LNCaP clone FGC (cell line): ENCODE data around the gene CFAP161.
A peak's percentile ranks its signal among the peaks of the same experiment; 100 is the strongest.
"Not testable (repeated sequence)": the region's sequence is repeated elsewhere in the genome, so short reads cannot be mapped to it uniquely, and the experiment has no call there.

Experiments used
- DNase-seq: peaks from one replicate; pipeline ENCODE4 v3.0.0-alpha.2; 2011; ENCODE audit warnings: low read depth
- H3K4me3 ChIP-seq: 2 replicates; pipeline ENCODE4 v1.5.1; 2011; ENCODE audit warnings: mild to moderate bottlenecking, low read depth, low read length, control low read depth
- CTCF ChIP-seq: IDR thresholded peaks from 2 replicates; pipeline ENCODE4 v1.5.1; 2012; ENCODE audit warnings: mild to moderate bottlenecking; ENCODE audit not compliant: control insufficient read depth, insufficient read depth; ENCODE audit errors: extremely low read depth

The CFAP161 gene

DNA sequence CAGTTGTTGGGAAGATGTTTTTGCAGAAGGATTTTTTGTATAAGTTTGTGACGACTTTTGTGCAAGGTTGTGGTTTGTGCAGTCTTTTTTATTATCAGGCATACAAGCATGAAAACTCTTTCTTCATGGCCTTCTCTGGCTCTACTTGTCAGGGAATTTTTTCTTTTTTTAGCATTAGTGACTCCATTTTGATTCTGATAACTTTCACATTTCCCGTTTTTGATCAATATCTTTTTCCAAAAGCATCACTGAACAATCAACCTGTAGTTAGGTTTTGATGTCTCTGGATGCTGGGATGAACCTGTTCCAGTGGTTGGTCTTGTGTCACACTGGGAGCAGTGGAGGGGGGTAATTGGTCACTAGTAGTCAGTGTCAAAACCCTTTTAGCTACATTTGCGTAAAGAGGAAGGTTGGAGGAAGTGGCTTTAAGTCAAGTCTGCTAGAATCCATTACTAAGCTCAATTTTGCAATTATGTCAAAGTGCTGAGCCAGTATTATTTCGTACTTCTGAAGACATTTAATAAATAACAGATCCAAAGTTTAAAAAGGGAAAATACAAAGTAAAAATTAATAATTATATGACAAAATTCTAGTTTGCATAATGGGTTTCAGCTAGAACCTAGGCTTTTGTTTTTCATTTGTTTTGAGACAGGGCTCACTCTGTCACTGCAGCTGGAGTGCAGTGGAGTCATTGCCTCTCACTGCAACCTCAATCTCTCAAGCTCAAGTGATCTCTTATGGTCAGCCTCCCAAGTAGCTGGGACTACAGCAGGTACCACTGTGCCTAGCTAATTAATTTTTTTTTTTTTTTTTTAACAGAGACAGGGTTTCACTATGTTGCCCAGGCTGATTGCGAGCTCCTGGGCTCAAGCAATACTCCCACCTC lies 18.8 kb upstream of the CFAP161 start:
- no peak for DNase-seq
- H3K4me3 ChIP-seq: no peak overlapping the region
- TF ChIP-seq CTCF: no peak

DNA sequence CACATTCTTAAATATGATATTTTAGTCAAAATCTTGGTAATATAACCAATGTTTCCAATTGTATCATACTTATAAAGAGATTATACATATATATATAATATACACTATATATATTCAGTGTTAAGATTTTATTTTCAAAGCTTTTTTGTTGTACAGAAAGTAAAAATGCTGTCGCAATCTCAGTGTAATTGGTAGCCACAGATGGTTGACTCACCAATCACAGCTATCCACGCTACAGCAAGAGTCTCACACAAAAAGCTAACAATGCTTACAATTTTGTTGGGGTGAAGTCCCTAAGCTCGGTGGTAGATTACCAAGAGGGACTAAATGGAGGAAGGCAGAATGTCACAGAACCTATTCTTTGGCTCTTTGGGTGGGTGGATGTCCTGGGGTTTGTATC lies 16.9 kb upstream of the CFAP161 start:
- DNase-seq: no peak
- H3K4me3 ChIP-seq: no peak overlapping the region
- no peak for TF ChIP-seq CTCF

DNA sequence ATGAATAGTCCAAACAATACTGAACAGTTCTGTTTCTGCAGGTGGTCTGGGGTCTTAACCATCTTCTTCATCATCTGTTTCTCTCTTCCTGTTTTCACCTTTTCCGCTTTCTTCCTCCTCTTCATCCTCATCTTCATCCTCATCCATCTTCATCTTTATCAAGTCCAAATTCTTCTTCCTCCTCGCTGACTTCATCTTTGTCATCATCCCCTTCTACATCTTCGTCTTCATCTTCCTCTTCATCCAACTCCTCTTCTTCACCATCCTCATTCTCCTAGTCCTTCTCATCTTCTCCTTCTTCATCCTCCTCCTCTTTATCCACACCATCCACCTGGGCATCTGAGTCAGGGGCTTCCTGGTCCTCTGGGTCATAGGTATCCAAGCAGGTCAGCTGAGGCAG lies 16.5 kb upstream of the CFAP161 start:
- no peak overlapping the region for H3K4me3 ChIP-seq
- DNase-seq: no peak
- no peak for TF ChIP-seq CTCF

DNA sequence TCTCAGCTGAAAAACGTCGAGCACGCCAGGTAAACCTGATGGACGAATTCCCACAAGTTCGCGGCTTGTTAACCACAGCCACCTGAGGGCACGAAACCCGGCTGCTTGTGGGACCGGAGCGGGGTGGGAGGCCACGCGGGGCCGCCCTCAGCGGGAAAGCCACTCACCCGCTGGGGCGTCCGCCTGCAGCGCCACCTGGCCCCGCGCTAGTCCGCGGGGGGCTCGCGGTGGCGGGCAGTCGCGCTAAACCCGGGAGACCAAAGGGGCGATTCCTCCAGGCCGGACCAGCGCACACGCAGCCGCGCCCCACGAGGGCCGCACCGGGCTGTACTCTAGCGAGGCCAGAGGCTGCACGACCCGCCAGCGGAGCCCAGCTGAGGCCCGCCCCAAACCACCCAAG lies 15.7 kb upstream of the CFAP161 start:
- no peak overlapping the region for H3K4me3 ChIP-seq
- no peak for DNase-seq
- TF ChIP-seq CTCF: no peak

- no peak for TF ChIP-seq CTCF
- no peak for DNase-seq
- H3K4me3 ChIP-seq: no peak overlapping the region
Observed at GRCh38 chr15:81120069-81120468, 14.0 kb upstream of the CFAP161 start.

GRCh38 chr15:81126892-81127291 lies 7.2 kb upstream of the CFAP161 start:
- peak; percentile 83 for DNase-seq
- no peak for TF ChIP-seq CTCF
- H3K4me3 ChIP-seq: no peak overlapping the region

GRCh38 chr15:81141478-81141877 lies 7.4 kb downstream of the CFAP161 start:
- not testable (repeated sequence) for H3K4me3 ChIP-seq, DNase-seq
